Small intestine (tissue), 7 donors: ENCODE results near the gene TMEM151B. TPM values are rescaled to one million over a fixed set of nuclear protein-coding genes. Genes with fewer than 3 reads are reported as not detected.

Experiments
- DNase-seq, 2 donors: peaks; one replicate each; pipeline versions ENCODE4 v3.0.0 to v3.0.0-alpha.2; 2013
- FAIRE-seq: peaks from 2 replicates; lab custom pipeline; 2012; peaks lifted over from hg19 to GRCh38; lab: Jason Lieb, UNC
- H3K27ac ChIP-seq, 3 donors: one replicate each; pipeline ENCODE4 v1.5.1; 2013; ENCODE audit warnings: low read length in 2 of 3, mild to moderate bottlenecking in 2 of 3, control low read depth in 1 of 3, inconsistent platforms in 1 of 3, low read depth in 1 of 3, moderate library complexity in 1 of 3
- H3K27me3 ChIP-seq, 3 donors: one replicate each; pipeline ENCODE4 v1.6.1; 2013; ENCODE audit warnings: low read length in 3 of 3, inconsistent platforms in 1 of 3; ENCODE audit not compliant: control insufficient read depth in 3 of 3, insufficient read depth in 3 of 3
- H3K36me3 ChIP-seq, 3 donors: one replicate each; pipeline ENCODE4 v1.6.1; 2013; ENCODE audit warnings: low read length in 3 of 3, inconsistent platforms in 1 of 3, low read depth in 1 of 3, mild to moderate bottlenecking in 1 of 3, moderate library complexity in 1 of 3; ENCODE audit not compliant: control insufficient read depth in 3 of 3, insufficient read depth in 2 of 3
- H3K4me1 ChIP-seq, 3 donors: one replicate each; pipeline ENCODE4 v1.6.1; 2013; ENCODE audit warnings: low read length in 2 of 3, inconsistent platforms in 1 of 3, low read depth in 1 of 3, mild to moderate bottlenecking in 1 of 3, moderate library complexity in 1 of 3; ENCODE audit not compliant: control insufficient read depth in 3 of 3, insufficient read depth in 2 of 3
- H3K4me3 ChIP-seq, 3 donors: one replicate each; pipeline ENCODE4 v1.5.1; 2013; ENCODE audit warnings: low read length in 3 of 3, control low read depth in 1 of 3, inconsistent platforms in 1 of 3, low read depth in 1 of 3, mild to moderate bottlenecking in 1 of 3, moderate library complexity in 1 of 3
- H3K9me3 ChIP-seq, 2 donors: one replicate each; pipeline ENCODE4 v1.6.1; 2013; ENCODE audit warnings: low read depth in 1 of 2, low read length in 1 of 2; ENCODE audit not compliant: control insufficient read depth in 2 of 2, insufficient read depth in 1 of 2
- WGBS, 3 donors: extraction: QIAGEN DNeasy Blood & Tissue Kit; methylation state at CpG; one replicate each; pipeline ENCODE4 v1.1.7; 2013; 5-methylcytosine and 5-hydroxymethylcytosine counted together
- polyA plus RNA-seq, 4 donors: library from polyadenylated mRNA; stranded (reverse) in 3 of 4; unstranded in 1 of 4; fragments of 200-250 nt in 3 of 4; fragments of 120-200 nt in 1 of 4; gene quantifications; one replicate each; pipeline versions ENCODE4 v1.2.1 to v1.2.3, GENCODE V29; 2013
- donor health status: healthy with polysubstance abuse.
- donor health status: control.
- donor health status: control.
- donor health status: Bipolar disorder and iron deficiency.
- donor health status: healthy.

The TMEM151B gene
- polyA plus RNA-seq, 4 donors: 0.96 to 3.1 TPM; not detected in 2

DNA sequence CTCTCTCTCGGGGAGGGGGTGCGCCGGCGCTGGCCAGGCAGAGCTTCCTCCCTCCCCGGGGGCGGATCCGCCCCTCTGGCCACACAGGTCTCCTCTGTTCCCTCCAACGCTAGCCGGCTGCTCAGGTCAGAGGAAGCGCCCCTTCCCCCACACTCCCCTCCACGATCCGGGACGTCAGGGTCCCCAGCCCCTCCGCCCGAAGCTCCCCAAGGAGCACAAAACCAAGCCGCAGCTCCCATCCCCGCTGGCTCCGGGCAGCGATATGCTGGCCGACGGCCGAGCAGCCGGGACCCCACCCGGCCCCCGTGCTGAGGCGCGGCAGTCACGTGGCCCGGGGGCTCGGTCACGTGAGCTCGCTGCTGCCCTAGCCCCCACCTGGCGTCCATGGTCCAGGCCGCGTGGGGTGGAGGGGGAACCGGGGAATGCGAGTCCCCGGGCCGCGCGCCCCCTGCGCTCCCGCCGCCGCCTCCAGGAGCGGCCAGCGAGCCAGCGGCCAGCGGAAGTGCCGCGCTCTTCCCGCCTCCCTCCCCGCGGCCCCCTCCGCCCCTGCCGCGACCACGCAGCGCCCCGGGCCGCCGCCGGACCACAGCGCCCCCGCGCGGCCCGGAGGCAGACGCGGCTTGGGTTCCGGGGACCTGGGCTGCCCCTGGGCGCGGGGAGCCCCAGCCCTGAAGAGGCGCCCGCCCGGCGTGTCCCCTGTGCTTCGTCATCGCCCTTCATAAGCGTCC, 13.1 kb upstream of the TMEM151B start, which contains the start of gene SLC35B2:
SLC35B2 (minus strand) TSS at position 504 of the 728 bp plus-strand sequence; CDS start at position 386, 118 bp downstream.
- WGBS, 3 donors: 0 to 1% (median 1%) methylated on average over 34 to 80 of the region's 80 CpGs
- Histone ChIP-seq H3K27ac (peak within 1 kb of the TSS; percentile 71 to 90 (median 84)), H3K27me3 (no peaks in the 10 kb centered on the region), H3K9me3 (no peaks in the 10 kb centered on the region), H3K36me3 (peaks cover 8 to 74% (median 12%) of the 10 kb centered on the region in 3 donors), H3K4me3 (peak within 1 kb of the TSS; percentile 81 to 90 (median 83)), H3K4me1 (peaks cover 0 to 25% (median 2%) of the 10 kb centered on the region in 3 donors)
- FAIRE-seq: no peak
- peak; percentile 62 to 89 for DNase-seq

DNA sequence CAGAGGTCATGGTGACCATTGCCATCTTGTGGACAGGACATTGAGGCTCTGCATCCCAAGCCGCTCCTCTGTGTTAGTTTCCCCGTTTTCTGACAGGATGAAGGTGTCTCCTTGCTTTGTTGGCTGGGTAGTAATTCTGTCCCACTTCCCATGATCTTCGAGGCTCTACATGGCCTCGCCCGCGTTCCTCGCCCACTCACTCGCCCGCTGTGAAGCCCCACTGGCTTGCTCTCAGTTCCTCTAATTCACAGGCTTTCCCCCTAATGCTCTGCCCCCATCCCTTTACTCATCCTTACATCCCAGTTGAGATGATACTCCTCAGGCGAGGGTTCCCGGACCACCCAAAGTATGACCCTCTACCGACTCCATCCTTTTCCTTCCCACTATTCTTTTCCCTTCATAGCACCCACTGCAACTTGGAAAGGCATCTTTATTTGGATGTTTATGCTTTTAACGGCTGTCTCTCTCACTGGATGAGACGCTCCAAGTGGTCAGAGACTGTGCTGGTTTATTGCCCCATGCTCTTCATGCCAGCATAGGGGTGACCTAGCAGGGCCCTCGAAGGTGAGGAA, 12.4 kb upstream of the TMEM151B start:
- Histone ChIP-seq H3K27ac (peak overlapping the region; percentile 59 to 71 (median 71)), H3K4me3 (peak overlapping the region; percentile 39 to 83 (median 81)), H3K36me3 (peaks cover 8 to 74% (median 8%) of the 10 kb centered on the region in 3 donors), H3K27me3 (no peaks in the 10 kb centered on the region), H3K4me1 (peaks cover 2 to 31% (median 5%) of the 10 kb centered on the region in 3 donors), H3K9me3 (no peaks in the 10 kb centered on the region)
- DNase-seq (no peak), FAIRE-seq (no peak)
- WGBS, 3 donors: 25 to 30% (median 29%) methylated on average over 15 of the region's 15 CpGs

DNA sequence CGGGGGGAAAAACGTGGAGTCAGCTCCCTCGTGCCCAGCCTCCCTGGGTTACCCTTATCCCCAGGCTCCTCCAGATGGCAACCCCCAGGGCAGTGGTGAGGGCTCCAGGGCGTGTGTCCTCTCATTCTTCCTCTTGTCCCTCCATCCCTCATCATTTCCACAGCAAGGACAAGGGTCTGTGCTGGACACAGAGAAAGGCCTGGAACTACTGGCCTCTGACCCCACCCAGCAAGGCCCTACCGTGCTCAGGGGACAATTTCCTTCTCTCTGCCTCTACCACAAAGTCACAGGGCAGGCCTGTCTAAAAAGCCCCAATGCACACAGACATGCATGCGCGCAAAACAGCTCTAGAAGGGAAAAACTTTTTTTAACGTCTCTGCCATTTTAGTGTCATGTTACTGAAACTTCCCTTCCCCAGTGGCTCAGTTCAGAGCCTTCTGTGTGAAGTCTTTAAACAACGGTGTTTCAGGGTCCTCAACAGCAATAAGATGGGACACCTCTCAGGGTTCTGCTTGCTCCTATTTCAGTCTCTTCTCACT, 11.9 kb upstream of the TMEM151B start:
- H3K36me3 ChIP-seq: peaks cover 4 to 73% (median 5%) of the 10 kb centered on the region in 3 donors
- 84 to 89% (median 87%) methylated on average over 9 of the region's 9 CpGs for WGBS, 3 donors
- FAIRE-seq (no peak), DNase-seq (no peak)
- no peaks in the 10 kb centered on the region for H3K27me3 ChIP-seq
- no peaks in the 10 kb centered on the region for H3K9me3 ChIP-seq
- peaks cover 2 to 37% (median 9%) of the 10 kb centered on the region in 3 donors for H3K4me1 ChIP-seq
- peak overlapping the region in 1 of 3 donors; percentile 71 for H3K27ac ChIP-seq
- H3K4me3 ChIP-seq: no peak overlapping the region

DNA sequence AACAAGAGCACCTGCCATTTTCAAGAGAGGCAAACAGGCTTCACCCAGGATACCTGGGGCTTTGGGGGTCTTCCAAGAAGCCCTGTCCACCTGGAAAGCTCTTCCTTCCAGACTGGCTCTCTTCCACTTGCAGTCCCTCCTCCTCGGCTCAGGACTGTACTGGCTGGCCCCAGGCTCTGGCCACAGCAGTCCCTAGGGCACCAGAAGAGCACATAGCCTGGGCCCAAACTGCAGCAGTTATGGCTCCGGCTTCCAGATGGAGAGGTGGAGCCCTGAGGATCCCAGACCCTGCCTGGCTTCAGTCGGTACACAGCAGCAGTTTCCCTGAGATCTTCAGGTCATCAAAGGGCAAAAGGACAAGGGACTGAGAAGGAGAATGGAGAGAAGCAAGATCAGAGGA, 11.3 kb upstream of the TMEM151B start:
- Histone ChIP-seq H3K27ac (no peak overlapping the region), H3K36me3 (peaks cover 3 to 72% (median 5%) of the 10 kb centered on the region in 3 donors), H3K4me1 (peaks cover 2 to 42% (median 14%) of the 10 kb centered on the region in 3 donors), H3K4me3 (no peak overlapping the region), H3K27me3 (no peaks in the 10 kb centered on the region), H3K9me3 (no peaks in the 10 kb centered on the region)
- no peak for DNase-seq
- no peak for FAIRE-seq
- 80 to 94% (median 87%) methylated on average over 3 of the region's 3 CpGs for WGBS, 3 donors

DNA sequence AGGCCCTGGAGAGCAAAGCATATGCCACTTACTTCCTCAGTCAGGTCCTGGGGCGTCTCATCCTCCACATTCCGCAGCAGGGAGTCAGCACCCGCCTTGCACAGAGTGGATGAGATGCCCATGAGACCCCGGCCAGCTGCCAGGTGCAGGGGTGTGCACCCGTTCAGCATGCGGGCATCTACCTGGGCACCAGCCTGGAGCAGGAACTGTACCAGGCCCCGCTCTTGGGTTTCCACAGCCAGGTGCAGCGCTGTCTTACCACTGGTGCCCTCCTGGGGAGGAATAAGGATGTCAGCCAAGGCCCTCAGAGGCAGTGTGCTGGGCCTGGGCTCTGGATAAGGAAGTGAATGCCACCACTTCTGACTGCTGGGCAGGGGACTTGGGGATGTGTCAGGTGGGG, 10.2 kb upstream of the TMEM151B start:
- peaks cover 2 to 46% (median 20%) of the 10 kb centered on the region in 3 donors for H3K4me1 ChIP-seq
- DNase-seq (no peak), FAIRE-seq (no peak)
- H3K36me3 ChIP-seq: peaks cover 0 to 61% (median 3%) of the 10 kb centered on the region in 3 donors
- peak overlapping the region in 1 of 3 donors; percentile 34 for H3K27ac ChIP-seq
- no peaks in the 10 kb centered on the region for H3K9me3 ChIP-seq
- WGBS, 3 donors: 90 to 94% (median 93%) methylated on average over 8 of the region's 8 CpGs
- H3K27me3 ChIP-seq: no peaks in the 10 kb centered on the region
- no peak overlapping the region for H3K4me3 ChIP-seq

DNA sequence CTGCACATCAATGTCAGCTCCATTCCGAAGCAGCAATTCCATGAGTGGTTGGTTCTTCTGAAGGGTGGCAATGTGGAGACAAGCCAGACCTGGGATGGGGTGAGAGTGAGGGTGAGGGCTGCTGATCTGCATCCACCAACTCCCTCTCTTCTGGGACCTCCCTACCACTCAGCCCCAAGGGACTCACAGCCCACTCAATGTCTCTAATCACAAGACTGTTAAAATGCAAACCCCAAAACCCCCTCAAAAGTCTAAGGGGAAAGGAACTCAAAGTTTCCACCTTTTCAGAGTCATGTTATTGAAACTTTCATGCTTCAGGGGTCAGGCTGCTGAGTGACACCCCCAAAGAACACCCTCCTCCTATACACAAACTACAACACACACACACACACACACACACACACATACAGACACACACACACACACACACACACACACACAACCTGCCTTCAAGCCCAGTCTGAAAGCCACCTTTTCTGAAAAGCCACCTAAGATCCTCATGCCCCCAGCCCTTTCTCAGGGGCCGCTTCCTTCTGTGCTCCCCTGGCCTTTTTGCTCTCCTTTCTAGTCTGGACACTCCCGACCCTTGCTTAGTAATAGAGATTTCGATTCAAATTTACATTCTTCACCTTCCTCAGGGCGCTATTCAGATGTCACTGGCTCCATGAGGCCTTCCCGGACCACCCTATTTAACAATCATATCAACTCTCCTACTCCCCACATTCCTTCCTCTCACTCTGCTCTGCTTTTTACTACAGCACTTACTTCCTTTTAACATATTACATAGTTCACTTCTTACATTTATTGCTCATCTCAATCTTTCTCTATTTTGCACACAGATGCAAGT, 9.6 kb upstream of the TMEM151B start:
- Histone ChIP-seq H3K4me3 (no peak overlapping the region), H3K9me3 (no peaks in the 10 kb centered on the region), H3K27me3 (no peaks in the 10 kb centered on the region), H3K4me1 (peaks cover 2 to 41% (median 20%) of the 10 kb centered on the region in 3 donors), H3K36me3 (peaks cover 0 to 56% (median 3%) of the 10 kb centered on the region in 3 donors), H3K27ac (peak overlapping the region in 1 of 3 donors; percentile 34)
- WGBS, 3 donors: 90 to 96% (median 90%) methylated on average over 6 of the region's 6 CpGs
- FAIRE-seq (no peak), DNase-seq (no peak)

DNA sequence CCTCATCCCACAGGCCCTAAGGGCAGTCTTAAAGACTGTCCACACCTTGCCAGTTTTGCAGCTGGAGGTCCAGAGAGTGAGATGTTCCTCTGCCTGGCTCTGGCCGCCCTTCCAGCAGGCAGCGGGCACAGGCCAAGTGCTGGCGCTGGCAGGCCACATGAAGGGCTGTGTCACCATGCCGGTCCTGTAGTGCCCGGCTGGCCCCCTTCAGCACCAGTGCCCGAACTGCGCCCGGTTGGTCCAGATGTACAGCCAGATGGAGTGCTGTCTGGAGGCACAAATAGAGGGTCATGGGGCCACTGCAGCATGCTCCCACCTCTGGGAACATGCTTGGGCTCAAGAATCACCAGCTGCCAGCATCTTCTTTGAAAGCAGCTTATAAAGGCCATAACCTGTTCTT, 8.7 kb upstream of the TMEM151B start:
- H3K27me3 ChIP-seq: no peaks in the 10 kb centered on the region
- FAIRE-seq (no peak), DNase-seq (no peak)
- H3K9me3 ChIP-seq: no peaks in the 10 kb centered on the region
- no peak overlapping the region for H3K27ac ChIP-seq
- peaks cover 0 to 51% (median 3%) of the 10 kb centered on the region in 3 donors for H3K36me3 ChIP-seq
- WGBS, 3 donors: 94 to 99% (median 95%) methylated on average over 8 of the region's 8 CpGs
- H3K4me1 ChIP-seq: peaks cover 0 to 33% (median 20%) of the 10 kb centered on the region in 3 donors
- H3K4me3 ChIP-seq: no peak overlapping the region
